Brain microvascular endothelial cell (primary cell): ENCODE results near the gene SMIM5.

Experiments used
- DNase-seq: peaks from one replicate; pipeline ENCODE4 v3.0.0-alpha.2; 2020
- H3K27ac ChIP-seq: fragments of 250-450 bp; sonication (Bioruptor Pico); 2 replicates; pipeline ENCODE4 v1.5.1; 2020; ENCODE audit warnings: mild to moderate bottlenecking, moderate library complexity
- H3K27me3 ChIP-seq: fragments of 250-450 bp; sonication (Bioruptor Pico); replicated peaks from 2 replicates; pipeline ENCODE4 v1.5.1; 2020; ENCODE audit warnings: mild to moderate bottlenecking
- H3K36me3 ChIP-seq: fragments of 250-450 bp; sonication (Bioruptor Pico); replicated peaks from 2 replicates; pipeline ENCODE4 v1.5.1; 2020; ENCODE audit warnings: mild to moderate bottlenecking
- H3K4me3 ChIP-seq: 2 replicates; pipeline ENCODE4 v1.5.1; 2011; ENCODE audit warnings: low read depth, mild to moderate bottlenecking, control low read depth, low read length, moderate library complexity
- in situ Hi-C: cut with HindIII; loops from 2 replicates; pipeline ENCODE4 v1.10.0; 2017; ENCODE audit warnings: low sequenced_read_pairs, low pct_ligation_motif_present
- TF ChIP-seq, protein P1 (sequence below): IDR thresholded peaks from 2 replicates; pipeline ENCODE4 v1.5.1; 2011; ENCODE audit warnings: low read depth, mild to moderate bottlenecking, moderate library complexity, low read length, control low read depth, inconsistent platforms; ENCODE audit errors: missing control alignments

Gene SMIM5

DNA sequence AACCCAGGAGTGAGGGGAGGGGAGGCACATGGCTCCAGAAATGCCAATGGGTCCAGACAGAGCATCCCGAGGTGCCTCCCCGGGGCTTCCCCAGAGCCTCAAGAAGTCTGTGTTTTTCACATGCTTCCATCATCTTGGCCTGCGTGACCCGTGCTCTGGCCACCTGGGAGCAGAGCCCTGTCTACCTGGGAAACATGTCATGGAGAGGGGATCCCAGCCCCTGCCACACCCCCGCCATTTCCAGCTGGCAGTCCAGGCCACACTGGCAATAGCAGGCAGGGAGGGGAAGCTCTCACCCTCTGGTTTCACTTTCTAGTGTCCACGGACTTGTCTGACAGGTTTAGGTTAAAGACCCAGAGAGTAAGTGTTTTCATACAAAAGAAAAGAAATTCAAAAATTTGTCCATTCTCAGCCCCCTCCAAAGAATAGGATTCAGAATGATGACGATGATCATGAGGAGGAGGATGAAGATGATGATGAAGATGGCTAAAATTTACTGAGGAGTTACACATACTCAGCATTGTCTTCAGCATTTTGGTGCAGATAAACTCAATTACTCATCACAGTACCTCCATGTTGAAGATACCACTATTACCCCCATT lies 9.0 kb downstream of the SMIM5 start:
- no peak for DNase-seq
- no peaks in the 10 kb centered on the region for H3K36me3 ChIP-seq
- H3K4me3 ChIP-seq: no peak overlapping the region
- no peak overlapping the region for H3K27ac ChIP-seq
- H3K27me3 ChIP-seq: no peaks in the 10 kb centered on the region
- in situ Hi-C loops: no loop called here
- TF ChIP-seq, protein P1, sequence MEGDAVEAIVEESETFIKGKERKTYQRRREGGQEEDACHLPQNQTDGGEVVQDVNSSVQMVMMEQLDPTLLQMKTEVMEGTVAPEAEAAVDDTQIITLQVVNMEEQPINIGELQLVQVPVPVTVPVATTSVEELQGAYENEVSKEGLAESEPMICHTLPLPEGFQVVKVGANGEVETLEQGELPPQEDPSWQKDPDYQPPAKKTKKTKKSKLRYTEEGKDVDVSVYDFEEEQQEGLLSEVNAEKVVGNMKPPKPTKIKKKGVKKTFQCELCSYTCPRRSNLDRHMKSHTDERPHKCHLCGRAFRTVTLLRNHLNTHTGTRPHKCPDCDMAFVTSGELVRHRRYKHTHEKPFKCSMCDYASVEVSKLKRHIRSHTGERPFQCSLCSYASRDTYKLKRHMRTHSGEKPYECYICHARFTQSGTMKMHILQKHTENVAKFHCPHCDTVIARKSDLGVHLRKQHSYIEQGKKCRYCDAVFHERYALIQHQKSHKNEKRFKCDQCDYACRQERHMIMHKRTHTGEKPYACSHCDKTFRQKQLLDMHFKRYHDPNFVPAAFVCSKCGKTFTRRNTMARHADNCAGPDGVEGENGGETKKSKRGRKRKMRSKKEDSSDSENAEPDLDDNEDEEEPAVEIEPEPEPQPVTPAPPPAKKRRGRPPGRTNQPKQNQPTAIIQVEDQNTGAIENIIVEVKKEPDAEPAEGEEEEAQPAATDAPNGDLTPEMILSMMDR: no peak

DNA sequence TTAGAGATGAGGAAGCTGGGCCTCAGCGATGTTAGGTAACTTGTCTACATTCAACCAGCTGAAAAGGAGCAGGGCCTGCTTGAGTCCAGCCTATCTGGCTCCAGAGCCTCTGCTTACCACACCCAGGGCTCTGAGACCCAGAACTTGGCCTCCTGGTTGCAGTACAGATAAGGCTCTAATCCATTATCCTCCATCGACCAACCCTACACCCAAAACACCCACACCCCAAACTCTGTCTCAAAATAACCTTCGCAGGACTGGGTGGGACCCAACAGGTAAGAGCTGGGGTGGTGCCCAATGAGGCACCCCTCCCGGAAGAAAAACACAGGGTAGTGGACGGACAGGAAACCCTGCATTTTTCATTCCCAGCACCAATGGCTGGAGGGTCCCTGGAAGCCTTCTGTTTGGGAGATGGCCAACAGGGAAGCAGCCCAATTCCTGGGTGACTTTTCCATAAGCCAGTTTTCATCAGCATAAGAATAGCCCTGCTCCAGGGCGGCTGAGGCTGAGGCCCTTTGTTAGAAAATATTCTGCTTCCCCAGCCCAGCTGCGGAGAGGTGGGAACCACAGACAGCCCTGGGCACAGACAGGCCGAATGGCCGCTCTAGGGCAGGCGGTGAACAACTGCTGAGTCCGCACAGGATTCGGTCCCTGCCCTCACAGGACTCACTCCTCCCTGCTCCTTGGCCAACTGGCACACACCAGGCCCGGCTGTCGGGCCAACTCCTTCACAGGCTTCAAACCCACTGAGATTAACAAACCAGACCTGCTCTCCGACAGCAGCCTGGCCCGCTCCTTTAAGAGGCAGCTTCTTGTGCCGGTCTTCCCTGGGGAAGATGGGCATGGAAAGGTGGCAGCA lies 9.8 kb downstream of the SMIM5 start:
- Histone ChIP-seq H3K27ac (no peak overlapping the region), H3K36me3 (no peaks in the 10 kb centered on the region), H3K27me3 (no peaks in the 10 kb centered on the region), H3K4me3 (no peak overlapping the region)
- in situ Hi-C loops: no loop called here
- TF ChIP-seq, protein P1: no peak
- DNase-seq: no peak

DNA sequence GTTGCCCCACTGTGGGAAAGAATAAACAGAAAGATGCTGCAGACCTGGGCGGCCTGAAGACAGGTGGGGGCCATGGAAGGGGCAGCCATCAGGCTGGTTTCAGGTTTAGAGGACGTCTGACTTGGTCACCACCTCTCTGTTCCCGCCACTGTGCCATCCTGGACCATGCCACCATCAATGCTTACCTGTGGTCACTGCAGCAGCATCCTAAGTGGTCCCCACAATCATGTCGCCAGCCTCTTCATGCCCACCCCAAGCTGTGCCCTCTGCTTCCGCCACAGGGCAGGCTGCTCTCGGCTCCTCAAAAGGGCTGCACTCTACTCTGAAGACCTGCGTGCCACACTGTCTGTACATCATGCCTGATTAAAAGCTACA lies 10.4 kb downstream of the SMIM5 start:
- in situ Hi-C loops: no loop called here
- no peak for DNase-seq
- TF ChIP-seq, protein P1: no peak

DNA sequence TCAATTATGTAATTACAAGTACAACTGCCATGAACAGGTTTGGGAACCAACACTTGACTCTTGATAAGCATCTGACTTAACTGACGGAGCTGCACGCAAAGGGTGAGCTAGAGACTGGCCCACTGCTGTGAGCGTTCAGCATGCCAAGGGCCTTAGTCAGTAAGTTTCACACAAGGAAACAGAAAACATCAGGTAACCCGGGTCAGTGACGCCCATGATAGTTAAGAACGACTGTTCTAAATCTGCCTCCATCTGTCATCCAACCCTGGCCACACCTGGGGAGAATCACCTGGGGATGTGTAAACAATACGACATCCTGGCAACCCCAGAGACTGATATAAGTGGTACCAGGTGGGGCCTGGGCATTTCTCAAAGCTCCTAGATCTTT lies 12.3 kb downstream of the SMIM5 start:
- in situ Hi-C loops: no loop called here
- TF ChIP-seq, protein P1: no peak

More for the DNA sequence above, 10.4 kb downstream of the SMIM5 start:
- Histone ChIP-seq H3K27ac (no peak overlapping the region), H3K4me3 (no peak overlapping the region), H3K36me3 (no peaks in the 10 kb centered on the region), H3K27me3 (no peaks in the 10 kb centered on the region)

DNA sequence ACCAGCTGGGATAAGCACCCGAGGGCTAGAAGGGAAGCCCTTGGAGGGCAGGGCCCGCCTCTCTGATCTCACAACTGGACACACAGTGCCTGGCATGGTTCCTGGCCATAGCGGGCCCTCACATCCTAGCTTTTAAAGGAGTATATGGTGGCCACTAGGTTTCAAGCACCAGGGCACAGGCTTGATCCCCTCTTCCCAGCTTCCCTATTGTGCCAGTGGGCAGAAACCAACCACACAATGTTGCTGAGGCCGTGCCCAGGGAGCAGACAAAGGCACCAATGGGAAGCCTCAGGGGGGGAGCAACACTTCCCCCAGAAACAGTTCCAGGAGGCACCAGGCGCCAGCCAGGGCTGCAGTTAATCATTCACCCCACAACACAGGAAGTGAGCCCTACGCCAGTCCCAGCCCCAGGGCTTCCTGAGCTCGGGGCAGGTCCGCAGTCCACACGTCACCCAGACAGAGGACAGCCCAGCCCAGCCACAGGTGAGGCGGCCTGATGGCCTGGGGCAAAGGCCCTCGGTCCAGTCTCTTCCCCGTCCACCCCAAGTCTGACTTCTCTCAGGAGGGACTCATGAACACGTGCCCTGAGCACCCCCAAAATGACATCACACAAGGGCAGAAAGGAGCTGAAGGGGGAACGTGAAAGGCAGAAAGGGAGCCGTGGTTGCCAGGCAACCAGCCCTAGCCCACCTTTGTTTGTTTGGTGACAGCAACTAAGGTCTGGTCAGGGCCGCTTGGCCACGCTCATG lies 12.8 kb downstream of the SMIM5 start:
- Histone ChIP-seq H3K4me3 (no peak overlapping the region), H3K27me3 (no peaks in the 10 kb centered on the region), H3K27ac (peak overlapping the region; percentile 21), H3K36me3 (peaks cover 8% of the 10 kb centered on the region)
- in situ Hi-C loops: no loop called here
- TF ChIP-seq, protein P1: no peak
- no peak for DNase-seq

More for the DNA sequence above, 12.3 kb downstream of the SMIM5 start:
- H3K36me3 ChIP-seq: peaks cover 2% of the 10 kb centered on the region
- H3K27me3 ChIP-seq: no peaks in the 10 kb centered on the region
- H3K27ac ChIP-seq: peak overlapping the region; percentile 21
- DNase-seq: peak; percentile 76
- H3K4me3 ChIP-seq: no peak overlapping the region
